ENCODE measurements around the gene TTC7B. TPM values are rescaled to one million over a fixed set of nuclear protein-coding genes. Genes with fewer than 3 reads are reported as not detected.

The TTC7B gene
- total RNA-seq, 1 donor from 2014 or later, result 83.1 TPM

DNA sequence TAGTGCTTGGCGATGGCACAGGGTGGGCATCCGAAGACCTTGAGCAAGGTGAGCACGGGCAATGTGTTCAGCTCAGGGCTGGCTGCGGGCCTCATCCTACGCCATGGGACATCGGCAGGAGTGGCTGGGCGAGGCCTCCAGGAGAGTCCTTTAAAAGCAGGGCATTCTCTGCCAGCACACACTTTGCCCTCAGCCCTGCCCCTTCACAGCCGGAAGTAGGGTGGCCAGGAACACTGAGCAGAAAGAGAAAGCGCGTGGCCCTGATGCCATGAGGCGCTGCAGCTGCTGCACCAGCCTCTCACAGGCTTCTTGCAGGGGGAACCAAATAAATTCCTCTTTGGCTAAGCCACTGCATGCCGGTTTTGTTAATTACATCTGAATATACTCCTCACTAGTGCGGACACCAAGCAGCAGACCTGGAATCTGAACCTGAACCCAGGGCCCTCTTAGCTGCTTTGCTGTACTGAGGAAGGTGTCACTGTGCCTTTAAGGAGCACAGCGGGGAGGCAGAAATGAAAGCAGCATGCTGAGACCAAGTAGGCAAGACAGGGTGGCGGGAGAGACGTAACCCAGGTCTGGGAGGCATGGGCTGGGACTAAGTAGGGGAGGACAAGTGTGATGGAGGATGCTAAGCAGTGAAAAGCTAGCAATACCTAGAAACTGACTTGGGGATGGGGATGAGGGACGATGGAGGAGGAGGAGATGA, 155.2 kb downstream of the TTC7B start:
- Mint-ChIP-seq H3K27ac (ENCODE audit: unreplicated experiment) (no peak overlapping the region), H3K36me3 (ENCODE audit: unreplicated experiment) (no peaks in the 10 kb centered on the region), H3K27me3 (ENCODE audit: unreplicated experiment) (no peaks in the 10 kb centered on the region), H3K9me3 (ENCODE audit: unreplicated experiment) (peaks cover 2% of the 10 kb centered on the region), H3K4me3 (ENCODE audit: unreplicated experiment) (no peak overlapping the region), H3K4me1 (ENCODE audit: low read depth, unreplicated experiment) (peaks cover 3% of the 10 kb centered on the region)
- DNase-seq, result no peak
- TF ChIP-seq, protein P1, sequence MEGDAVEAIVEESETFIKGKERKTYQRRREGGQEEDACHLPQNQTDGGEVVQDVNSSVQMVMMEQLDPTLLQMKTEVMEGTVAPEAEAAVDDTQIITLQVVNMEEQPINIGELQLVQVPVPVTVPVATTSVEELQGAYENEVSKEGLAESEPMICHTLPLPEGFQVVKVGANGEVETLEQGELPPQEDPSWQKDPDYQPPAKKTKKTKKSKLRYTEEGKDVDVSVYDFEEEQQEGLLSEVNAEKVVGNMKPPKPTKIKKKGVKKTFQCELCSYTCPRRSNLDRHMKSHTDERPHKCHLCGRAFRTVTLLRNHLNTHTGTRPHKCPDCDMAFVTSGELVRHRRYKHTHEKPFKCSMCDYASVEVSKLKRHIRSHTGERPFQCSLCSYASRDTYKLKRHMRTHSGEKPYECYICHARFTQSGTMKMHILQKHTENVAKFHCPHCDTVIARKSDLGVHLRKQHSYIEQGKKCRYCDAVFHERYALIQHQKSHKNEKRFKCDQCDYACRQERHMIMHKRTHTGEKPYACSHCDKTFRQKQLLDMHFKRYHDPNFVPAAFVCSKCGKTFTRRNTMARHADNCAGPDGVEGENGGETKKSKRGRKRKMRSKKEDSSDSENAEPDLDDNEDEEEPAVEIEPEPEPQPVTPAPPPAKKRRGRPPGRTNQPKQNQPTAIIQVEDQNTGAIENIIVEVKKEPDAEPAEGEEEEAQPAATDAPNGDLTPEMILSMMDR (IDR thresholded peaks at IDR 0.05; ENCODE audit: partially characterized antibody, unreplicated experiment), result no peak

DNA sequence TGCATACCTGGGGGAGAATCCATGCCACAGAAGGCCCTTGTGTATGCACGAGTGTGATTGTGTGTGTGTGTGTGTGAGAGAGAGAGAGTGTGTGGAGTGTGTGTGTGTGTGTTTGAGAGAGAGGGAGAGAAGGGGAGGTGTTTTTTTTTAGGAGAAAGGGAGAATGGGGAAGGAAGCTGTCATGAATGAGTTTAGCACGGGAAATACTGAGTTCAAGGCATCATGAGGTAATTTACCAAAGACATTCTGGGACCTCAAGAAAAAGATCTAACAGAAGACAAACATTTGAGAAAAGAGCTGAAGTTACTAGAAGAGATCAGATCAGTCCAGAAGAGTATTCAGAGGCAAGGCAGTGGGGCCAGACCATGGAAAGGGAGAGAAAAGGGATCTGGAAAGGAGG, 157.1 kb downstream of the TTC7B start:
- Mint-ChIP-seq H3K4me1 (ENCODE audit: low read depth, unreplicated experiment) (peaks cover 3% of the 10 kb centered on the region), H3K27me3 (ENCODE audit: unreplicated experiment) (no peaks in the 10 kb centered on the region), H3K9me3 (ENCODE audit: unreplicated experiment) (peaks cover 2% of the 10 kb centered on the region), H3K27ac (ENCODE audit: unreplicated experiment) (peak overlapping the region; percentile 21), H3K36me3 (ENCODE audit: unreplicated experiment) (no peaks in the 10 kb centered on the region), H3K4me3 (ENCODE audit: unreplicated experiment) (no peak overlapping the region)
- TF ChIP-seq, protein P1 (IDR thresholded peaks at IDR 0.05; ENCODE audit: partially characterized antibody, unreplicated experiment), result no peak
- no peak for DNase-seq

DNA sequence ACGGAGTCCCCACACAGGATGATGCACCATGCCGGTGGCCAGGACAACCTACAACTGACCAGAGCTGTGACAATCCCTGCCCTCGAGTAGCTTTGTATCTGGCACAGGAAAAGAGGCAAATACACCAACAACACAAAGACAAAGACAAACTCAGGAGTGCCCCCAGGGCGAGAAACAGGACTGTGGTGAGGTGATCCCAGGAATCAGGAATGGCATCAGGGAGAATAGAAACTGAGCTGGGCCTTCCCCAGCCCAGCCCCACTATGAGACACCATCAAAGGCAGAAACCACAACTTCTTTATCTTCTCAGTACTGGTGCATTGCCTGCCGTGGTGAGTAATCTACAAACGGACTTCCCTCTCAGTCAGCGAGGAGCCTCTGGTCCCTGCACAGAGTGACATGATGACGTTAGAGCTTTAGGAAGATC, 157.7 kb downstream of the TTC7B start:
- H3K27ac Mint-ChIP-seq (ENCODE audit: unreplicated experiment), result no peak overlapping the region
- H3K9me3 Mint-ChIP-seq (ENCODE audit: unreplicated experiment), result peaks cover 2% of the 10 kb centered on the region
- TF ChIP-seq, protein P1 (IDR thresholded peaks at IDR 0.05; ENCODE audit: partially characterized antibody, unreplicated experiment), result no peak
- no peaks in the 10 kb centered on the region for H3K27me3 Mint-ChIP-seq (ENCODE audit: unreplicated experiment)
- H3K4me3 Mint-ChIP-seq (ENCODE audit: unreplicated experiment), result no peak overlapping the region
- H3K4me1 Mint-ChIP-seq (ENCODE audit: low read depth, unreplicated experiment), result peaks cover 3% of the 10 kb centered on the region
- no peak for DNase-seq
- H3K36me3 Mint-ChIP-seq (ENCODE audit: unreplicated experiment), result no peaks in the 10 kb centered on the region

DNA sequence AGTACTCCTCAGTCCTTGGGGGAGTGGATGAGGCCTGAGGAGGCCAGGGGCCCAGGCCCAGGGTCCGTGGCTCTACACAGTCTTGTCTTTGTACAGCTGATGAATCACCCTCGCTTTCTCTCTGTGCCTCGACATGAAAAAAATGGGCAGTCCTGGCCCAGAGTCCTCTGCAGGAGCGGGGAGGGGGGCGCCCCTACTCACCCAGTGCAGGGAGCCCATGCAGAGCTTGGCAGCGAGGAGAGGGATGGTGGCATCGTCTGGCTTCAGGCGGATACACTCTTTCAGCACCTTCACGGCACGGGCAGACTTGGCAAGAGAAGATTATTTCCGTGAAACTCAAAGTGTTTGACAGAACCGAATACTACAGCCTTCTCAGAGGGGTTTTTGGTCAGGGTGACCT, 159.3 kb downstream of the TTC7B start:
- no peaks in the 10 kb centered on the region for H3K36me3 Mint-ChIP-seq (ENCODE audit: unreplicated experiment)
- DNase-seq, result no peak
- H3K27me3 Mint-ChIP-seq (ENCODE audit: unreplicated experiment), result no peaks in the 10 kb centered on the region
- TF ChIP-seq, protein P1 (IDR thresholded peaks at IDR 0.05; ENCODE audit: partially characterized antibody, unreplicated experiment), result no peak
- no peak overlapping the region for H3K4me3 Mint-ChIP-seq (ENCODE audit: unreplicated experiment)
- H3K9me3 Mint-ChIP-seq (ENCODE audit: unreplicated experiment), result peaks cover 2% of the 10 kb centered on the region
- no peak overlapping the region for H3K27ac Mint-ChIP-seq (ENCODE audit: unreplicated experiment)
- peaks cover 3% of the 10 kb centered on the region for H3K4me1 Mint-ChIP-seq (ENCODE audit: low read depth, unreplicated experiment)

DNA sequence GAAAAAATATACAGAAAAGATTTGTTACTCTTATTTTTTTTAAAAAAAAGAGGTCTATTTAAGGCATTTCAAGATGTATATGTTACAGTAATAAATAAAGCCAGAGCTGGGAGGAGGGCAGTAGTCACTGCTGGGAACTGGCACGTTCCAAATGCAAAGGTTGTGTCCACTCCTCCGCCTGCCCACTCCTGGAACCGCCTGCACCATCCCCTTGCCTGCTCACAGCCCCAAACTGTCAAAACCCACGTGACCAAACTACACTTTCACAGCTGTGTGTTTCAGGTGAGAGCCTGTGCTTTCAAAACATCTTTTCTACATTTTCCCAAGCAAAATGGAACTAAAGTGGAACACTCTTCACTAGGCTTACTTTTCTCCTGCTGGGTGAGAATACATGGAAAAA, 160.4 kb downstream of the TTC7B start:
- Mint-ChIP-seq H3K36me3 (ENCODE audit: unreplicated experiment) (no peaks in the 10 kb centered on the region), H3K27me3 (ENCODE audit: unreplicated experiment) (no peaks in the 10 kb centered on the region), H3K27ac (ENCODE audit: unreplicated experiment) (no peak overlapping the region), H3K9me3 (ENCODE audit: unreplicated experiment) (peaks cover 2% of the 10 kb centered on the region), H3K4me1 (ENCODE audit: low read depth, unreplicated experiment) (no peaks in the 10 kb centered on the region), H3K4me3 (ENCODE audit: unreplicated experiment) (no peak overlapping the region)
- TF ChIP-seq, protein P1 (IDR thresholded peaks at IDR 0.05; ENCODE audit: partially characterized antibody, unreplicated experiment), result no peak
- DNase-seq, result no peak
